IPS DF 6.9 (cell line): ENCODE measurements around the gene LRRC49.
"Not testable (repeated sequence)": the region's sequence is repeated elsewhere in the genome, so short reads cannot be mapped to it uniquely, and the experiment has no call there.

Experiments
- DNase-seq: peaks from one replicate; pipeline ENCODE4 v3.0.0-alpha.2; 2013; ENCODE audit warnings: low read depth, low spot score
- H3K27ac ChIP-seq: one replicate; pipeline ENCODE4 v1.5.1; 2013; ENCODE audit warnings: low read length, control low read depth
- H3K27me3 ChIP-seq: 2 replicates; pipeline ENCODE4 v1.6.1; 2013; ENCODE audit warnings: mild to moderate bottlenecking, low read length; ENCODE audit not compliant: control insufficient read depth, insufficient read depth
- H3K36me3 ChIP-seq: 2 replicates; pipeline ENCODE4 v1.6.1; 2013; ENCODE audit warnings: low read length; ENCODE audit not compliant: control insufficient read depth, insufficient read depth
- H3K4me1 ChIP-seq: 2 replicates; pipeline ENCODE4 v1.6.1; 2013; ENCODE audit warnings: low read length; ENCODE audit not compliant: control insufficient read depth, insufficient read depth
- H3K4me3 ChIP-seq: 2 replicates; pipeline ENCODE4 v1.5.1; 2013; ENCODE audit warnings: mild to moderate bottlenecking, low read length
- H3K9me3 ChIP-seq: 2 replicates; pipeline ENCODE4 v1.6.1; 2013; ENCODE audit warnings: low read length, inconsistent platforms; ENCODE audit not compliant: control insufficient read depth, insufficient read depth
- WGBS: extraction: QIAGEN DNeasy Blood & Tissue Kit; methylation state at CpG from one replicate; pipeline ENCODE4 v1.1.7; 2013; ENCODE audit warnings: mixed read lengths, missing lambda C conversion rate; ENCODE audit not compliant: insufficient read length, insufficient coverage; 5-methylcytosine and 5-hydroxymethylcytosine counted together

The LRRC49 gene

DNA sequence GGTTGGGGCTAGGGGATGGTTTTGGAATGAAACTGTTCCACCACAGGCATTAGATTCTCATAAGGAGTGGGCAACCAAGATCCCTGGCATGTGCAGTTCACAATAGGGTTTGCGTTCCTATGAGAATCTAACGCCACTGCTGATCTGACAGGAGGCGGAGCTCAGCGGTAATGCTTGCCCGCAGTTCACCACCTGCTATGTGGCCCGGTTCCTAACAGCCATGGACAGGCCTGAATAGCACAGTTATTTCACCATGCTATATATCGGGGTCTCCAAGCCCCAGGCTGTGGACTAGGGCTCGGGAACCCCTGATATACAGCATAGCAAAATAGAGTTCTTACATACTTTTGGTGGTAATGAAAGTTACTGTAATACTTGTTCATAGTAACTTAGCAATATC, 122.7 kb downstream of the LRRC49 start:
- no CpG with 5 or more reads among the region's 8 CpGs for WGBS
- no peak overlapping the region for H3K27ac ChIP-seq
- no peaks in the 10 kb centered on the region for H3K27me3 ChIP-seq
- no peak for DNase-seq
- H3K4me3 ChIP-seq, result no peak overlapping the region
- H3K9me3 ChIP-seq, result no peaks in the 10 kb centered on the region
- H3K4me1 ChIP-seq, result no peaks in the 10 kb centered on the region
- H3K36me3 ChIP-seq, result no peaks in the 10 kb centered on the region

DNA sequence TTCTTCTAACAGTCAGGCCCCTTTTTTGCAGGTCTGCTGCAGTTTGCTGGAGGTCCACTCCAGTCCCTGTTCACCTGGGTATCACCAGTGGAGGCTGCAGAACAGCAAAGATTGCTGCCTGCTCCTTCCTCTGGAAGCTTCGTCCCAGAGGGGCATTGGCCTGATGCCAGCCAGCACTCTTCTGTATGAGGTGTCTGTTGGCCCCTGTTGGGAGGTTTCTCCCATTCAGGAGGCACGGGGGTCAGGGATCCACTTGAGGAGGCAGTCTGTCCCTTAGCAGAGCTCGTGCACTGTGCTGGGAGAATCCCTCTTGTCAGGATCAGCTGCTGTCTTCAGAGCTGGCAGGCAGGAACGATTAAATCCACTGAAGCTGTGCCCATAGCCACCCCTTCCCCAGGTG, 138.6 kb downstream of the LRRC49 start:
- not testable (repeated sequence) for H3K27me3 ChIP-seq, H3K27ac ChIP-seq, H3K4me3 ChIP-seq, H3K4me1 ChIP-seq, DNase-seq, H3K36me3 ChIP-seq, H3K9me3 ChIP-seq
- no CpG with 5 or more reads among the region's 4 CpGs for WGBS

DNA sequence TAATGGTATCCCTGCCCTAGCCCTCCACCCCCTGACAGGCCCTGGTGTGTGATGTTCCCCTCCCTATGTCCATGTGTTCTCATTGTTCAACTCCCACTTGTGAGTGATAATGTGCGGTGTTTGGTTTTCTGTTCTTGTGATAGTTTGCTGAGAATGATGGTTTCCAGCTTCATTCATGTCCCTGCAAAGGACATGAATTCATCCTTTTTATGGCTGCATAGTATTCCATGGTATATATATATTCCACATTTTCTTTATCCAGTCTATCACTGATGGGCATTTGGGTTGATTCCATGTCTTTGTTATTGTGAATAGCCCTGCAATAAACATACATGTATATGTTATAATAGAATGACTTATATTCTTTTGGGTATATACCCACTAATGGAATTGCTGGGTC, 142.9 kb downstream of the LRRC49 start:
- DNase-seq, H3K9me3 ChIP-seq, H3K27ac ChIP-seq, H3K27me3 ChIP-seq, H3K4me3 ChIP-seq, H3K36me3 ChIP-seq, H3K4me1 ChIP-seq: not testable (repeated sequence)
- no CpG with 5 or more reads among the region's 1 CpG for WGBS

DNA sequence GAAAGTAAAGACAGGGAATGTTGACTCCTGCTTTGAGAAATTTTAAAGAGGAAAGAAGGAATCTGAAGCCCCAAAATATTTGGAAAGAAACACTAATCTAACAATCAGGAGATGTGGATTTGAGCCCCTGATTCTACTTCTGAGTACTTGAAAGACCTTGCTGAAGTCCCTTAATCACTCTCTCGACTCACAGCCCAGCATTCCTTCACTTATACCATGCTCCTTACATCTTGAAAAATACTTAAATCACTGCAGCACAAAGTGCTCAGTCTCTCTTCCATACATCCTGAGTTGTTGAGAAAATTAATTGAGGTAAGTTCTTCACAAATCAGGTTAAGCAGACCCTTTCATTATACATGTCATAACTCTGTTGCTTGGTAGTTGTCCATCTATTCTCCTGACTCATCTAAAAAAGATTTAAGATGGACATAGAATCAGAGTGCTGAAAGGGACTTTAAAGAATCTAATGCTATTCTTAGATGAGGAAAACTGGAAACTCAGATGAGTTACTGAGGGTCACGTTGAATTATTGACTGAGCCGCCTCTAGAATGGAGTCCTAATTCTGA, 149.8 kb downstream of the LRRC49 start:
- Histone ChIP-seq H3K4me1 (no peaks in the 10 kb centered on the region; the same call in 1 of the 2 replicates), H3K36me3 (no peaks in the 10 kb centered on the region), H3K27ac (no peak overlapping the region), H3K4me3 (no peak overlapping the region), H3K9me3 (no peaks in the 10 kb centered on the region), H3K27me3 (no peaks in the 10 kb centered on the region)
- DNase-seq, result no peak
- no CpG with 5 or more reads among the region's 3 CpGs for WGBS

DNA sequence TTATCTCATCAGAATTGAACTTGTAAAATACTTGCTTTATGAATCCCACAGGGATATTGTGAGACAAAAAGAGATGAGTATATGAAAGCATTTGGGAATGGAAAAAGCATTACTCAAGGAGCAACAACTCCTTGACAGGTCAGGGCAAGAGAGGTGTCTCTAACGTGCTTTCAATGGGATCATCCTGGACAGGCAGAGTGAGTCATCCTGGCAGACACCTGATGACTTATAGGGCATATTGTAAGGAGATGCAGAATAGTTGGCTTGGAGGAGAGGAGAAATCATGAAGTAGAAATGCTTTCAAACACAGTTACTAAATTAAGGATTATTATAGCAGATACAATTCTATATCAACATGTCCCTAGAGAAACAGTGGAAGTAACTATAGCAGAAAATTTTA, 150.7 kb downstream of the LRRC49 start:
- no peak overlapping the region for H3K27ac ChIP-seq
- no peaks in the 10 kb centered on the region for H3K4me1 ChIP-seq
- no peak for DNase-seq
- H3K9me3 ChIP-seq, result no peaks in the 10 kb centered on the region
- no peaks in the 10 kb centered on the region for H3K36me3 ChIP-seq
- no CpG with 5 or more reads among the region's 1 CpG for WGBS
- no peaks in the 10 kb centered on the region for H3K27me3 ChIP-seq
- H3K4me3 ChIP-seq, result no peak overlapping the region

DNA sequence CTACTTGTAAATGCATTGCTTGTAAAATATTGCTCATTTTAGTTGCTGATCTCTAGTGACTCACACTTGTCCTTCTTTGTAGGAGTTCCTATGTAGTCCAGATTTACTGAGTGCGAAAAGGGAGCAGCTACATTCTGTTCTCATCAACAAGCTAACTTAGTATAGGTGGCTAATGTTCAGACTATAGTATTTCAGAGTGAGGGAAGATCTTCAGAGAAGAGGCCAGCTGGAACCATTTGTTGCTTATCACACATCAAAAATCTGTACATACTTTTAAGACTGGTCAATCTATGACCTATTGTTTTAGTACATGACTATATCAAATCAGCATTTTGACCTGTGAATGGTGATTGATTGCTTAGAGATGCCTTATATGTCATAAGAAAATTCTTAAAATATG, 151.4 kb downstream of the LRRC49 start:
- Histone ChIP-seq H3K4me3 (no peak overlapping the region), H3K9me3 (no peaks in the 10 kb centered on the region), H3K4me1 (no peaks in the 10 kb centered on the region), H3K27ac (no peak overlapping the region), H3K27me3 (no peaks in the 10 kb centered on the region), H3K36me3 (no peaks in the 10 kb centered on the region)
- WGBS, result no CpG with 5 or more reads among the region's 1 CpG
- no peak for DNase-seq

DNA sequence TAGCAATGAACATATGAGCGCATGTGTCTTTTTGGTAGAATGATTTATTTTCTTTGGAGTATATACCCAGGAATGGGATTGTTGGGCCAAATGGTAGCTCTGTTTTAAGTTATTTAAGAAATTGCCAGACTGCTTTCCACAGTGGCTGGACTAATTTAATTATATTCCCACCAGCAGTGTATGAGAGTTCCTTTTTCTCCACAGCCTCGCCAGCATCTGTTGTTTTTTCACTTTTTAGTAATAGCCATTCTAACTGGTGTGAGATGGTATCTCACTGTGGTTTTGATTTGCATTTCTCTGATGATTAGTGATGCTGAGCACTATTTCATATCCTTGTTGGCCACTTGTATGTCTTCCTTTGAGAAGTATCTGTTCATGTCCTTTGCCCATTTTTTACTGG, 153.5 kb downstream of the LRRC49 start:
- no CpG with 5 or more reads among the region's 2 CpGs for WGBS
- H3K27me3 ChIP-seq, H3K27ac ChIP-seq, H3K36me3 ChIP-seq, H3K9me3 ChIP-seq, H3K4me1 ChIP-seq, H3K4me3 ChIP-seq, DNase-seq: not testable (repeated sequence)

DNA sequence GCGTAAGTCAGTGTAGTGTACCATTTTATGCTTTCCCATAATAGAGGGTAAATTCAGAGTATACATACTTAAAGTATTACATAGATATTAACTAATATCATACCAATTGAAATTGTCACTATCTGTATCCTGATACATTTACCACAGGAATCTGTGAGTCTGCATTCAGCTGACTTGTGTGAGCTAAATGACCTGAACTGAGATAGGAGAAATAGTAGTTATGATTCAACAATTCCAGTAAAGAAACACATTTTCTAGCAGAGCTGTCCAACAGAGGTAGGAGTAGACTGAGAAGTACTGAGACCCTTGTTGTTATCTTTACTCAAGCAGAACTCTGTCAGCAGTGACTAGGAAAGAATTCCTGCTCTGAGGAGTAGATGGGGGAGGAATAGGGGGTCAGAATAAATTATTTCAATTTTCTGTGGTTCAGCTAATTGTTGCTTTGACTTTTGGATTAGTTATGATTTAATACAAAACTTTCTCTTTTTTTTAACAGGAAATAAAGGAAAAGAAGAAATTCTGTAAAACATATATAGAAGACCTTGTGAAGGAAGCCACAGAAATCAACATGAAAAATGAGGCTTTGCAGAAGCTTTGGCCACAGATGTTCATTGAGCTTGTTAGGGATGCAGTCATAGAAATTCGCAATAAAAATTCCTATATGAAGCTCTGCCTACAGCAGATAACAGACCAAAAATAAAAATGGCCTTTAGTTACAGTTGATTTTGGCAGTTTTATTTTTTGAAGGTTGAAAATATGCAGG, 156.5 kb downstream of the LRRC49 start:
- H3K9me3 ChIP-seq, result no peaks in the 10 kb centered on the region
- no peaks in the 10 kb centered on the region for H3K36me3 ChIP-seq
- H3K4me1 ChIP-seq, result no peaks in the 10 kb centered on the region
- whole genome bisulfite sequencing, result no CpG with 5 or more reads among the region's 2 CpGs
- H3K27me3 ChIP-seq, result no peaks in the 10 kb centered on the region
- H3K27ac ChIP-seq, result no peak overlapping the region
- no peak overlapping the region for H3K4me3 ChIP-seq
- no peak for DNase-seq

DNA sequence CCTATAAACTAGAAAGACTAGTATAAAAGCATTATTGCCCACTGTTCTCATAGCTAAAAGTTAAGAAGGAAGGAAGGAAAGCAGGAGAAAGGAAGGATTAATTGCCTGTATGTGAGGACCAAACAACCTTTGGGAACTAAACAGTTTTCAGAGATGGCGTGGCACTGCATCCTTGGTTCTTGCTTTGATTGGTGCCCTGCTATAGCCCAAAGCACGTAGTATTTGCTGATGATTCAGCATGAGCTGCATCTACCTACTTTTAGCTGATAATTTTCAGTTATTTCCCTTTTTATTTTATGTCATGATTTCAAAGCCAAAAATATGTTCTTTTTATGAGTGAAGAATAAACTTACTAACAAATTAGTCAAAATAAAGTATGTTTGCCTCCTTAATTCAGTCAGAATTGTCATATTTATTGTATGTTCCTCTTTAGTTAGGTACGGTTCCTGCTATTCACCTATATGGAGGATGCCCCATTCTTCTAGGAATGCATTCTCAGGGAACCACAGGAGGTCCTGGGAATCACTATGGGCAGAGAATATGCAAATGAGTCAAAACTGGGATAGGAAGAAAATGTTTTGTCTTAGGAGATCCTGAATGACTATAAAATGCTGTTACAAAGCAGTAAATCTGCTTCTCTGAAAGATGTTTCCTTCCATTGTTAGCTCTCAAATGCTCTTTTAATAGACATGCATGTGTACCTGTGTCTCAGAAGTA, 157.2 kb downstream of the LRRC49 start:
- Histone ChIP-seq H3K27ac (no peak overlapping the region), H3K9me3 (no peaks in the 10 kb centered on the region), H3K4me3 (no peak overlapping the region), H3K27me3 (no peaks in the 10 kb centered on the region), H3K36me3 (no peaks in the 10 kb centered on the region), H3K4me1 (no peaks in the 10 kb centered on the region)
- no peak for DNase-seq
- WGBS, result no CpG with 5 or more reads among the region's 3 CpGs

DNA sequence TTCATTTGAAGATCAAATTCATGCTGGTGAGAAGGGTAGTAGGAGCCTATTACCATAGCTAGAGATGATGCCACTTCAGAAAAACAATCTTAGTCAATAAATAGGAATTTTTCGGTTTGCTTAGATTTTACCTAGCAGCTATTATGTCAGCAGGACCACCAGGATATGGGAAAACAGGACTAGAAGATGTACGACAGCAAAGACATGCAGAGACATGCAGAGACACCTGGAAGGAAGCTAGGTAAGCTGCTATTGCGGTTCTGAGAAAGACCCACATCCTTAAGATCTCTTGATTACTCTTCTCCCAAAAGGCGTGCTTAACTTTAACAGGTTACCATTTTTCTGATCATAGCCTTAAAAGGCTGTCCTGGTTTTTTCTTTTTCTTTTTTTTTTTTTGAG, 157.8 kb downstream of the LRRC49 start:
- no peak for DNase-seq
- H3K27ac ChIP-seq, result no peak overlapping the region
- H3K4me1 ChIP-seq, result no peaks in the 10 kb centered on the region

More for the DNA sequence above, 157.8 kb downstream of the LRRC49 start:
- Histone ChIP-seq H3K4me3 (no peak overlapping the region), H3K9me3 (no peaks in the 10 kb centered on the region), H3K27me3 (no peaks in the 10 kb centered on the region), H3K36me3 (no peaks in the 10 kb centered on the region)
- WGBS, result no CpG with 5 or more reads among the region's 4 CpGs
